GM21576 (cell line): Measurements from ENCODE around the gene CREBL2.
"Not testable (repeated sequence)": the region's sequence is repeated elsewhere in the genome, so short reads cannot be mapped to it uniquely, and the experiment has no call there.

ENCODE experiments used
- ATAC-seq: cut with Tn5 transposase; IDR thresholded peaks from one replicate; pipeline ENCODE4 v1.9.1; 2021; ENCODE audit warnings: mild to moderate bottlenecking, moderate library complexity; ENCODE audit not compliant: unreplicated experiment

Gene CREBL2

DNA sequence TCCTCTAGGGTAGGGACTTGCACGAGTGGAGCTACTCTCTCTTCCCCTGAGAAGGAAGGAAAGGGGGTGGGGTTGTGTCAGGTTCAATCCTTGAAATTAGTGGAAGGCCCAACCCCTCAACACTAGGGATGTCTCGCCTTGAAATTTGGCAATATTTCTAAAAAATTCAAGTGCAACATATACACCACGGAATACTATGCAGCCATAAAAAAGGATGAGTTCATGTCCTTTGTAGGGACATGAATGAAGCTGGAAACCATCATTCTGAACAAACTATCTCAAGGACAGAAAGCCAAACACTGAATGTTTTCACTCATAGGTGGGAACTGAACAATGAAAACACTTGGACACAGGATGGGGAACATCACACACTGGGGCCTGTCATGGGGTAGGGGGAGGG, 15.1 kb upstream of the CREBL2 start:
- not testable (repeated sequence) for ATAC-seq

DNA sequence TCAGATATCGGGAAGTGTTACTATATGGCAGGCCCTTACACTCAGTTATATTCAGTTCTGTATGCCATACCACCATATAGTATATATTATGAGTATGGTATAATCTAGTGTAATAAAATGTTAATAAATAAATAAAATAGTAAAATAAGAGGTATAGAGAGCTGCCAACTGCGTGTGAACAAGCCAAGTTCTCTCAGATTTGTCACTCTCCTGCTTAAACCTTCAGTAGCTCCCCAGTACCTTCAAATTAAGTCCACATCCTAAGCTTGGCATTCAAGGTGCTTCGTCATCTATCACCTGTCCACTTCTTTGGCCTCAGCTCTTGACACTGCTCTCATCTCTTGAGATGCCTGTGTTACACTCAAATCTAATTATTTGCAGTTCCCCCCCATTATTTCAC, 12.8 kb upstream of the CREBL2 start:
- no peak for ATAC-seq

GRCh38 chr12:12599750-12600643, 11.7 kb upstream of the CREBL2 start:
- no peak for ATAC-seq

GRCh38 chr12:12600659-12601058, 11.0 kb upstream of the CREBL2 start:
- ATAC-seq, result no peak

GRCh38 chr12:12604740-12605139, 6.9 kb upstream of the CREBL2 start:
- no peak for ATAC-seq

DNA sequence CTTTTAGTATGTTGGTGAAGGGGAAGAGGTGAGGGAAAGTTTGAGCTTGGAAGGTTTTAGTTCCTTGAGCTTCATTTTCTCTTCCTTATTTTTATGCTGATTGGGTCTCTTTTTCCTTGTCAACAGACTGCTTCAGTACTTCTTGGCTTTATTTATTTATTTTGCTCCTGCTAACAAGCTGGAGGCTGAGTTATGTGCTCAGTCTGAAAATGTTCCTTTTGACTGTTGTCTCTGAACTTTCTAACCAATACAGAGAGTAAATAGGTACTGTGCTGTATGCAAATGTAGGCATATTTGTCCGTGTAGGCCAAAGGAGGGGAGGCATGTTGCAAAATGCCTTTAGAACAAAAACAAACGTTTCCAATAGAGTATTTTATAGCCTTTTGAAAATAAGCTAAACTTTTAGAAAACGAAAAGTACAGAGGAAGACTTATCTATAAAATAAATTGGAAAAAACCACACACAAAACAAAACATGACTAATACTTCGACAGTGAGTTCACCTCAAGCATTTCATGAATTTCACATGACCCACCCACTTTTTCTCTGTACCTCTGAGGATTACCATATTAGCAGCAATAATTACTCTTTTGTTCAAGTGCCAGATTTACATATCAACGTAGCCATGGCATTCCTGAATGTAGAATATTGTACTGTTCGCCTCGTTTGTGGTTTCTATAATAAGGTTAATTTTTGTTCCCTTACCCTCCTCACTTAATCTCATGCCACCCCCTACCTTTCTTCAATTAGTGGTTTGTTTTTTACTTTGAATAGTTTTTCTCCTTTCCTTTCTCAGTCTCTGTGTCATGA, 4.7 kb upstream of the CREBL2 start:
- ATAC-seq, result peak; percentile 32

DNA sequence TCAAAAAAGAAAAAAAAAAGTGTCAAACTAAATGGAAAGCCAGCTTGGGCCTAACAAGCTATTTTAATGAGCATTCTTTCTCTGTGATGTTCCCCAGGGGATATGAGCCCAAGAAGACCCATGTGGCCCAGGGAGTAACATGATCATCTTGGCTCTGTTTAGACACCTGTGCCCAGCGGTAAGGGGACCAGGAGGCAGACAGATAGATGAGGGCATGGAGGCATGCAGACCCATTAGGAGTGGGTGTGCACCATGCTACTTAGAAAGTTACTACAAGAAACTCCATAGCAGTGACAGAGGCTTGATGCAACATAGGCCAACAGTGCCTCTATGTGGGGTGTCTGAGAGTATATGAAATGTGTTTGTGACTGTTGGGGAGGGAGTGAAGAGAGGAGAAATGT, 3.1 kb upstream of the CREBL2 start:
- peak; percentile 27 for ATAC-seq

- no peak for ATAC-seq
Observed at GRCh38 chr12:12609692-12610091, 2.0 kb upstream of the CREBL2 start.

GRCh38 chr12:12610711-12611110, 965 bp upstream of the CREBL2 start:
- no peak for ATAC-seq

DNA sequence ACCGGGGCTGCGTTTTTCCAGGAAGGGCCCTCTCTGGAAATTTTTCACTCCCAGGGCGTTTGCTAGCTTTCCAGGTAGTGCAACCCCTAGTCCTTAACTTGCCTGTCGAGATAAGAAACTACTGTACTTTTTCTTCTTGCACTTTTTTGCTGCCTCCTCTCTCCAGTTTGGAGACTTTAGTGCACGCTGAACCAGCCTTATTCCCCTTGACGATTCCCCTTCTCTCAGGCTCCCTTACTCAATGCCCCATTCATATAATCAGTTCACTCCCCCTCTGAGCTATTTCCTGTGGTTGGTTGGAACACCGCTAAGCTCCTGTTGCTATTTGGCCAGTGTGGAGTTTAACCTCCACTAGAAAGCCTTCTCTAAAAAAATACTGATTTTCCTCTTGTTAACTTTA, 682 bp downstream of the CREBL2 start:
- no peak for ATAC-seq

DNA sequence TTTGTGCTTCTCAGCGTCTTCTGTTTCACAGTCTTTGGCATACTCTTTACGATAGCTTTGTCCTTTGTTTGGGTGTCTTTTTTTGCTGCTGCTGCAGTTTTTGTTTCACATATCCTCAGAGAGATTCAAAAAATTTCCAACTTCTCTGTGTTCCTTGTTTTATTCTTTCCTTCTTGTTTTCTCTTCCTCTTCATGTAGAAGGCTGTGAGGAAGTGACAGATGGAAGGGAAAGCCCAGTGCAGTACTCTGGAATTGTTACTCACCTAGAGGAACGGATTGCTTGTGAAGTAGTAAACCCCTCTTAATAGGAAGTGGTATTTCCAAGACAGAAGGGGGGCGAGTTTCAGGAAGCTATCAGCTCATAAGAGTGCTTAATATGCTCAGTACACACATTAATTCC, 1.7 kb downstream of the CREBL2 start:
- ATAC-seq, result no peak

- no peak for ATAC-seq
Observed at GRCh38 chr12:12614342-12614741, 2.7 kb downstream of the CREBL2 start.

GRCh38 chr12:12616512-12617310, 5.0 kb downstream of the CREBL2 start:
- no peak for ATAC-seq

DNA sequence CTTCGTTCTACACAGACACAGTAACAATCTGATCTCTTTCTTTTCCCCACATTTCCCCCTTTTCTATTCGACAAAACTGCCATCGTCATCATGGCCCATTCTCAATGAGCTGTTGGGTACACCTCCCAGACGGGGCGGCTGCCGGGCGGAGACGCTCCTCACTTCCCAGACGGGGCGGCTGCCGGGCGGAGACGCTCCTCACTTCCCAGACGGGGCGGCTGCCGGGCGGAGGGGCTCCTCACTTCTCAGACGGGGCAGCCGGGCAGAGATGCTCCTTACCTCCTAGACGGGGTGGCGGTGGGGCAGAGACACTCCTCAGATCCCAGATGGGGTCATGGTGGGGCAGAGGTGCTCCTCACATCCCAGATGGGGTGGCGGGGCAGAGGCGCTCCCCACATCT, 6.4 kb downstream of the CREBL2 start:
- ATAC-seq, result not testable (repeated sequence)

GRCh38 chr12:12620730-12621315, 9.1 kb downstream of the CREBL2 start:
- no peak for ATAC-seq

- ATAC-seq, result no peak
Observed at GRCh38 chr12:12622418-12622817, 10.7 kb downstream of the CREBL2 start.

GRCh38 chr12:12624498-12624992, 12.9 kb downstream of the CREBL2 start:
- ATAC-seq, result no peak

DNA sequence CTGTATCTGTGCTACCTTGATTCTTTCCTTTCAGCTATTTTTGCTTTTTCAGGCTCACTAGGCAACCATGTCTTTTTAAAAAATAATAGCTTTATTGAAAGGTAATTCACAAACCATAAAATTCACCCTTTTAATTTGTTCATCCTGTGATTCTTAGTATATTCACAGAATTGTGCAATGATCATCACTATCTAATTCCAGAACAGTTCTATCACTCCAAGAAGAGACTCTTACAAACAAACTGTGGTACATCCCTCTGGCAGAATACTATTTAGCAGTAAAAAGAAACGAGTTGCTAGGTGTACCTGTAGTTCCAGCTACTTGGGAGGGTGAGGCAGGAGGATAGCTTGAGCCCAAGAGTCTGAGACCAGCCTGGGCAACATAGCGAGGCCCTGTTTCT, 14.8 kb downstream of the CREBL2 start:
- ATAC-seq, result no peak

GRCh38 chr12:12627308-12627827, 15.7 kb downstream of the CREBL2 start:
- no peak for ATAC-seq

GRCh38 chr12:12628013-12628412, 16.3 kb downstream of the CREBL2 start:
- no peak for ATAC-seq
